ENCODE data around the gene DISC1.

DISC1 gene

DNA sequence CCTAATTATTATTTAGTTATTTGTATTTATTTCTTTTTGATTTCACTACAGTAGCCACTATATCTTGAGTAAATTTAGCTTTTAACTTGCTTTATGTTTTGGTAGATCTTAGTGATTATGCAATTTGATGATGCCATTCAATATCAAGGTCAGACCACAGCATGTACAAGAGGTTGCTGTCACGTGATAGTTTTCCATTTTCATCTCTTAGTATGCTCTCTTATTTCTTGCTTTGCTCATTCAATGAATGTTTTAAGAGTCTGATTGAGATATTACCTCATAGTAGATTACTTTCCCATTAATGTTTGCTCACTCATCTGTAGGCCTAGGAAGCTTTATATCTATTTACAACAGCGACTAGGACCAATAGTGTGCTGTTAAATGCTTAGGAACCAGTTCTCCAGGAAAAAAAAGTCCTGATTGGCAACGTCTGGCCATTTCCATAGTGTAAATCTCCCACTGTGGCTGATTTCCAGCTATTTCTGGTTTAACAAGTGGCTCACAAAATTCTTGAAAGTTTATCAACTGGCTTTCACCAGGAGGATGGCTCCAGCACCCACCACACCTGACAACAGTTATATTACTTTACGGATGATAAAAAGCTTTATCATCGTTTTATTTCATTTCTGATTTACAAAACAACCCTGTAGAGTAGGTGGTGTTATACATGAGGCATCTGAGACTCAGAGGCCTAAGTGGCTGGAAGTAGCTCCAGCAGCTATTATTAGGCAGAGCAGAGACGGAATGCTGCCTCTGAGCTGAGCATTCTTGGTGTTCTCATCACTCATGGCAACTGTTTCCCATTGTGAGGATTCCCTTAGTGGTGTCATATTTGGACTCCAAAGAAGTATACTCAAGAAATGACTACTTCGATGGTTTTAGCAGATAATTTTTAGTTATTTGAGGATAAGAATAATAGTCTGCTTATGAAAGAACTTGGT, 235.2 kb downstream of the DISC1 start:
- no peak for FAIRE-seq

- FAIRE-seq, result no peak
Measured at GRCh38 chr1:231862611-231863010, 236.0 kb downstream of the DISC1 start.

GRCh38 chr1:231865331-231865730, 238.7 kb downstream of the DISC1 start:
- FAIRE-seq, result no peak

GRCh38 chr1:231866392-231867331, 240.1 kb downstream of the DISC1 start:
- peak; percentile 43 for FAIRE-seq

DNA sequence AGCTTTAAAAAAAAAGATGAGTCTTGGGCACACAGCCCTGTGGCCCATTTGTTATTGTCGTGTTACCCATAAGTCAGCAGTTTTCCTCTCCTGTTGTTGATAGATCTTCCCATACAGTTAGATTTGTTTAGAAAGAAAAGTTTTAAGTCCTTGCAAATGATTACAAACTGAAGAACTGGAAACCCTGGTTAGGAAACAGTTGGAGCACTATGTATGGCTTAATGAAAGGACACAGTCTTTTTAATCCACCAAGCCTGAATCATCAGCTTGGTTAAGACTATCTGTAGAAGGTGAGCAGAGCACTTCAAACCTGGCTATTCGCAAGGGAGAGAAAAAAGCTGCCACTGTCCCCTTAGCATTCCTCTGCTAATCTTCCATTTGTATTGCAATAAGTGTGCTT, 241.0 kb downstream of the DISC1 start:
- FAIRE-seq, result no peak

DNA sequence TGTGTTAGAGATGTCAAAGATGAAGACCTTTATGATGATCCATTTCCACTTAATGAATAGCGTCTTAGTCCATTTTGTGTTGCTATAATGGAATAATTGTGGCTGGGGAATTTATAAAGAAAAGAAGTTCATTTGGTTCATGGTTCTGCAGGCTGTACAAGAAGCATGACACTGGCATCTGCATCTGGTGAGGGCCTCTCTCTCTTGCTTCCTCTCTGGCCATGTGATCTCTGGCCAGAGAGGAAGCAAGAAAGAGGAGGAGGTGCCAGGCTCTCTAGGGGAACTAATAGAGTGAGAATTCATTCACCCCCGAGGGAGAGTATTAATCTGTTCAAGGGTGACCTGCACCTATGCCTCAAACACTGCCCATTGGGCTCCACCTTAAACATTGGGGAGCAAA, 242.8 kb downstream of the DISC1 start:
- no peak for FAIRE-seq

GRCh38 chr1:231871471-231871870, 244.9 kb downstream of the DISC1 start:
- no peak for FAIRE-seq

DNA sequence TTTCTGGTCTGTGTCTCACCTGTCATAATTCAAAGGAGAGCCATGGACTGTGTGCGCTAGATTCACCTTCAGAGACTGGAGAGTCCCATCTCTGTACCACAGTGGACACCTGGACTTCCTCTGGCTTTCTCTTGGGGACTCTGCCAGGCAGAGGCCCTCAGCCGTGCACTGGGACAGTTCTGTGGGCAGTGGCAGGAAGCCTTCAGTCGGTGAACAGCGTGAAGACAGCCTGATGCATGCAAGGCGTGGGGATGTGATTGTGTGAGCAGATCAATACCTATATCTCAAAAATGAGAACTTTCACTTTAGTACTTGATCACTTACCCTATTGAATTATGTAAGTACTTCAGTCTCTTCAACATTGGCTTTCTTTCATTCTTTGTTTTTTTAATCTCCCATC, 245.3 kb downstream of the DISC1 start:
- no peak for FAIRE-seq

GRCh38 chr1:231872461-231872910, 245.9 kb downstream of the DISC1 start:
- no peak for FAIRE-seq

DNA sequence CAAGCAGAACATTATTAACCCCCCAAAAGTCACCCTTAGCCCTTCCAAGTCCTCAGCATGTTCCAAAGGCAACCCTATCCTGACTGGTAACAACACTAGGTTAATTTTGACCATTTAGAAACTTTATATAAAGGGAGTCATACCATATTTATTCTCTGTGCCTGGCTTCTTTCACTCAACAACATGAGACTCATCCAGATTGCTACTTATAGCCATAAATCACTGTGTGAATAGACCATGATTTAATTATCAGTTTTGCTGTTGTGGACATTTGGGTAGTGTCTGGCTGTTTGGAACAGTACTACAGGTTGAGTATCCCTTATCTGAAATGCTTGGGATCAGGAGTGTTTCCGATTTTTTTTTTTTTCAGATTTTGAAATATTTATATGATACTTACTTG, 252.1 kb downstream of the DISC1 start:
- no peak for FAIRE-seq

- FAIRE-seq, result no peak
Measured at GRCh38 chr1:231879296-231879695, 252.7 kb downstream of the DISC1 start.

DNA sequence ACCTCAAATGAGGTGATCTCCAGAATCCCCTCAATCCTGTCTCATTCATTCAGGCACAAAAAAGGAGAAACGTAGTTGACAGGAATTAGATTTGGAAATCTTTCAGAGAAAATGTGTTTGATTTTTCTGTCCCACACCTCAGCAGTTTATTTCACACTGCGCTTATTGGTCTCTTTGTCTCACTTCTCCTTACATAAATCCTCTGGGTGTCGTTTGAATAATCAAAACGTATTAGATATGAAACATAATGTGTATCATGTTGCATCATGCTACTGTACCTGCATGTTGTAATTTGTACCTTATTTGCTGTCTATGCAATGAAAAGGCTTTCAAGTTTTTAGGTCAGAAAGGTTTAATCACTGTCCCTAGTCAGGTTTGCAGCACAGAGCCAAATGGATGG, 255.7 kb downstream of the DISC1 start:
- FAIRE-seq, result no peak

DNA sequence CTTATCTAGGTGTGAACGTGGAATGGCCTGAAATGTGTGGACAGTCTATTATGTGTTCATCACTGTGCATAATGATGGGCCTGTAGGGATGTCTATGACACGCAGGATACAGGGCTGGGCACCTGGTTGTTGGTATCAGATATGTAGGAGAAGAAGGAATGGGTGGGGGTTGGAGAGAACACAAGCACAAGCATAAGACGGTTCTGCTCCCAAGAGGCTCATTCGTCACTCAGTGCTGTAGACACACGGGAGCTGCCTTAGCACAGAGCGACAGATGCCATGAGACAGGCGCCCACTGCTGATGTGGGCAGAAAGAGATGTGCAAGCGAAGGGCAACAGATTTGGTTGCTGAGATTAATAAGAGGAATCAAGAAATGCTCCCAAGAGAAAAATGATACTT, 256.2 kb downstream of the DISC1 start:
- FAIRE-seq, result no peak

GRCh38 chr1:231883382-231883781, 256.8 kb downstream of the DISC1 start:
- no peak for FAIRE-seq

DNA sequence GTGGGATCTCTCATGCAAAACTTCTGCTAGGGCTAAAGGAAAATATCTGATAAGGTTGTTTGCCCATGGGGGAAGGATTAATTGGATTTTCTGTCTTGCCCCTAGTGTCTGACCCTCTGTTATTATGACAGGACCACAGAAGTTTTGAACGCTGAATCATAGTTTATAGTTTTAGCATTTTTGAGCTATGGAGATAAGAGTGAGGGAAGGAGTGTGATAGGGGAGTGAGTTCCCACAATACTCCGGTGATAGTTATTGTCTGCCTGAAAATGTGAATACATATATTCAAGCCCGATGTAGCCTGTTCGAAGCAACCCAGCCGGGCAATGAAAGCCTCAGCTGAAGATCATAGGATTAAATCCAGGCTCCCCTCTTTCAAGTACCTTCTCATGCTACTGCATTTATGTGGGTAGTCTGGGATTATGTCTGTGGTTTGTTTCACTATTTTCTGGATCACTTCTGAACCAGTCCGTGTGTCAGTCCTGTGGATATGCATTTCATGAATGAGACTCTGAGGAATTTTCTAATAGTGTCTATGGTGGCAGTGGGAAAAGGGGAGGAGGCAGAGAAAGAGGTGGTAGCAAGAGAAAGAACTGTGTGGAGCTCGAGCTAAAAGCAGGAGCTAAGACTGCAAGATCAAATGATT, 258.7 kb downstream of the DISC1 start:
- no peak for FAIRE-seq

DNA sequence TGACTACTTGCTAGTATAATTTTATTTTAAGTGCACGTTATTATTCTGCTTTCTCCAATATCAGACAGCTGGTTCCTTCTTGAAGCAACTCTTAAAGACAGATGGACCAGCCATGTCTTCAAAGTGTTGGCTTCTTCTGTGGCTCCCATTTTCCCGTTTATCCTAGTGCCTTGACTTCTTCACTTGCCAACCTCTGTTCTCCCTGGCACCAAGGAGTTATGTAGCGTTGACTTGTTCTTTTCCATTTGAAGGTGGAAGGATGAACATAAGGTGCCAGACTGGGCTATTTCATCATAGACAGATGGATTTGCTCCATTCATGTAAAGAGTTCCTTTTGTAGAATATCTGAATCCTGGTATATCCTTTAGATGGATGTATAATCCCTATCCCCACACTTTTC, 260.6 kb downstream of the DISC1 start:
- no peak for FAIRE-seq

- no peak for FAIRE-seq
Measured at GRCh38 chr1:231887866-231888265, 261.3 kb downstream of the DISC1 start.

- no peak for FAIRE-seq
Measured at GRCh38 chr1:231890791-231891190, 264.2 kb downstream of the DISC1 start.

DNA sequence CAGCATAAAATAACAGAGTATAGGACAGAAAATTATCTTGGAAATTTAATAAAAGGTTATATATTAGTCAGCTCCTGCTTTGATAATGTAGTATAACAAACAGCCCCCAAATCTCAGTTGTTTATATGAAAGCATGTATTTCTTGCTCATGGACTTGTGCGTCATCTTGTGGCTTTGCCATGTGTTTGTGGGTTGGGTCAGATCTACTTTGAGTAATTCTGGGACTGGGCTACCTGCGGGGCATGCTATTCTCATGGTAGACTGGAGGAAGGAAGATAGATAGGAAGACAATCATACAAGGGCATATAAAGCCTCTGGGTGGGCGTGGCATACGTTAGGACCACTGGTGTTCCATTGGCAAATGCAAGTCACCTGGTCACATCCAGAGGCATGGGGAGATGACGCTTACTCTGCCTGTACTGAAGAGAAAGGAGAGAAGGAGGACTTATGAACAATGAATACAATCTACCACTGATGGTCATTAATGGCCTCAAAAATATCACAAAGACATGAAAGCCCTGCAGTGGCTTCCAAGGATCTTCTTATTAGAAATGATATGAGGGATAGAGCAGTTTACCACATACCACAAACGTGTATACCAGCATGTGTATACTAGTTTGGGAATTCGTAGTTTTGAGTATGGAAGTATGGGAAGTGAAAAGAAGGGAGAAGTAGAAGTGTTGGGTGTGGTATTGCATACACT, 267.0 kb downstream of the DISC1 start:
- FAIRE-seq, result no peak

- FAIRE-seq, result no peak
Measured at GRCh38 chr1:231896806-231897205, 270.2 kb downstream of the DISC1 start.

GRCh38 chr1:231899046-231899445, 272.5 kb downstream of the DISC1 start:
- FAIRE-seq, result no peak

GRCh38 chr1:231899713-231900435, 273.3 kb downstream of the DISC1 start:
- FAIRE-seq, result no peak

Data from colon (tissue), 2 donors.